Activated CD4-positive, alpha-beta memory T cell treated with anti-CD3 and anti-CD28 coated beads for 36 hours (primary cell): ENCODE measurements around the gene GNG7. TPM values are rescaled to one million over a fixed set of nuclear protein-coding genes. Genes with fewer than 3 reads are reported as not detected.
A peak's percentile ranks its signal among the peaks of the same experiment; 100 is the strongest.

Source experiments
- CTCF ChIA-PET: fragments of 350-600 bp; sonication (Branson Sonifier 250); formaldehyde crosslinking; loops from one replicate; lab custom pipeline; 2021; ENCODE audit warnings: antibody characterized with exemption, inconsistent platforms; lab: Charles Lee
- POLR2A ChIA-PET: fragments of 350-600 bp; sonication (Branson Sonifier 250); formaldehyde crosslinking; loops from one replicate; lab custom pipeline; 2021; ENCODE audit warnings: antibody characterized with exemption; lab: Charles Lee
- DNase-seq: peaks from one replicate; pipeline ENCODE4 v3.0.0-alpha.2; 2020
- H3K27ac Mint-ChIP-seq: one replicate; pipeline ENCODE4 v1.8.0; 2021; ENCODE audit warnings: mixed read lengths
- H3K27me3 Mint-ChIP-seq: one replicate; pipeline ENCODE4 v1.8.0; 2021; ENCODE audit warnings: mixed read lengths
- H3K36me3 Mint-ChIP-seq: one replicate; pipeline ENCODE4 v1.8.0; 2021; ENCODE audit warnings: mixed read lengths
- H3K4me1 Mint-ChIP-seq: one replicate; pipeline ENCODE4 v1.8.0; 2021; ENCODE audit warnings: low read depth, mixed read lengths
- H3K4me3 Mint-ChIP-seq: one replicate; pipeline ENCODE4 v1.8.0; 2021; ENCODE audit warnings: mild to moderate bottlenecking, mixed read lengths
- H3K9me3 Mint-ChIP-seq: one replicate; pipeline ENCODE4 v1.8.0; 2021; ENCODE audit warnings: mixed read lengths
- intact Hi-C: fragments of 100-400 bp; cut with micrococcal nuclease; formaldehyde crosslinking; loops from one replicate; pipeline ENCODE4 v1.15.1; 2023
- total RNA-seq, 2 experiments: library from RNA; stranded (reverse); gene quantifications; one replicate each; pipeline ENCODE4 v1.2.3, GENCODE V29; 2021

GNG7 gene
- total RNA-seq, 2 experiments from 2014 or later, result 0.53 to 0.88 TPM

DNA sequence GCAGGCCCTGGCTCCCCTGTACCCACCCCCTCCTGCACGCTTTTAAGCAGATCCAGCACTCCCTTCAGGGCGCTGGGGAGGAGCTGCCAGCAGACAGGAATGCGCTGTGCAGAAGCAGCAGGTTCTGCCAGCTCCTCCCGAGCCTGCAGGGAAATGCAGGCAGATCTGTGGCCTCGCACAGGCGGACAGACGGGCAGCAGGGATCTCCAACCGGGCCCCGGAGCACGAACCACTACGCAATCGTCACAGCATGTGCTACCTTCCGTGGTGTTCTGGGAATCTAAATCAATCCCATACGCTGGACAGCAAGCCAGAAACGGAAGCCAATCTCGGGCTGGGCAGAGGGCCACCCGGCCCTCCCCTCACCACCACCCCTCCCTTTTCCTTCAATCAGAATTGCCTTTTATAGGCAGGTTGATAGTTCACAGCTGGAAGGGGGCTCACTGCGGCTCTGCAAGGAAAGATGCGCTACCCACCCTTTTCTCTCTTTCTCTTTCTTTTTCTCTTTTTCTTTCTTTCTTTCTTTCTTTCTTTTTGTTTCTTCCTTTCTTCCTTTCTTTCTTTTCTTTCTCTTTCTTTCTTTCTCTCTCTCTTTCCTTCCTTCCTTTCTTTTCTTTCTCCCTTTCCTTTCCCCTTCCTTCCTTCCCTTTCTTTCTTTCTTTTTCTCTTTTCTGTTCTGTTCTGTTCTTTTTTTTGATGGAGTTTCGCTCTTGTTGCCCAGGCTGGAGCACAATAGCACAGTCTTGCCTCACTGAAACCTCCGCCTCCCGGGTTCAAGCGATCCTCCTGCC is 99.9 kb downstream of the GNG7 start:
- peaks cover 15% of the 10 kb centered on the region for H3K4me1 Mint-ChIP-seq
- H3K27me3 Mint-ChIP-seq, result peaks cover 3% of the 10 kb centered on the region
- no peaks in the 10 kb centered on the region for H3K36me3 Mint-ChIP-seq
- H3K9me3 Mint-ChIP-seq, result no peaks in the 10 kb centered on the region
- POLR2A ChIA-PET, result interaction anchor here (1.5 kb wide), 1 partner anchor 127 kb away, joined by 3 read pairs; the partner anchor contains the start of gene GADD45B
- H3K27ac Mint-ChIP-seq, result no peak overlapping the region
- H3K4me3 Mint-ChIP-seq, result no peak overlapping the region
- intact Hi-C loops, result no loop called here
- no peak for DNase-seq
- CTCF ChIA-PET, result interaction anchor here (0.6 to 1.1 kb wide), 3 partner anchors 10 to 12 kb away, joined by 5 read pairs; no protein-coding TSS in a partner anchor

DNA sequence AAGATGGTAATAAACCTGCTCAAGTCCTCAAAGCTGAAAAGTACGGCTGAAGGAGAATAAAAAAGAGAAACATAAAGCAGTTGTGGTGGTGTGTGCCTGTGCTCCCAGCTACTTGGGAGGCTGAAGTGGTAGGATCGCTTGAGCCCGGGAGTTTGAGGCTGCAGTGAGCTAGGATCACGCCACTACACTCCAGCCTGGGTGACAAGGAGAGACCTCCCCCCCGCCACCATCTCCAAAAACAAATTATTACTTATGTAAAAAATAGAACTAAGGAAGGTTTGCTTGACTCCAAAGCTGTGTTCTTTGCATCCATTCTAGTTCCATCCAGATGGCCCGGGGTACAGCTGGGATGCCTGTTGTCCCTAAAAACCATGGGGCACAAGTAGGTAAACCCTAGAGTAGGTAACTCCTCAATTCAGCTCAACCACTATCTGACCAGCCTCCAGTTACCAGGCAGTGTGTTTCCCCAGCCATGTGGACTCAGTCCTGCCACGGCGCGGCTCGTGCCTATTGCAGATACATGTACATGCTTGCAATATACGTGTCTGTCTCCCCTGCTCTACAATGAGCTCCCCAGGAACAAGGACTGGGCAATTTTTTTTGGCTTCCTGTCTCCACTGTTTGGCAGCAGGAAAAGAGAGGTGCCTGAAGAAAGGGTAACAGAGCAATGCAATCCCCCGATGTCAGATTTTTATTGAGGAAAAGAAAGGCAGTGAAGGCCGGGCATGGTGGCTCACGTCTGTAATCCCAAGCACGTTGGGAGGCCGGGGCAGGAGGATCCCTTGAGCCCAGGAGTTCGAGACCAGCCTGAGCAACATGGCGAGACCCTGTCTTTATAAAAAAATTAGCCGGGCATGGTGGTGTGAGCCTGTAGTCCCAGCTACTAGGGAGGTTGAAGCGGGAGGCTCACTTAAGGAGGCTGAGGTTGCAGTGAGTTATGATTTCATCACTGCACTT is 101.3 kb downstream of the GNG7 start:
- CTCF ChIA-PET, result interaction anchor here (0.6 to 3.9 kb wide), 6 partner anchors 9 to 136 kb away, joined by 3 to 38 read pairs (median 10); partner anchors contain the start of gene GADD45B
- H3K27me3 Mint-ChIP-seq, result peaks cover 6% of the 10 kb centered on the region
- no peak for DNase-seq
- no peaks in the 10 kb centered on the region for H3K9me3 Mint-ChIP-seq
- H3K4me1 Mint-ChIP-seq, result peaks cover 13% of the 10 kb centered on the region
- POLR2A ChIA-PET, result interaction anchor here (0.7 kb wide), 1 partner anchor 30 kb away, joined by 3 read pairs; no protein-coding TSS in a partner anchor
- intact Hi-C loops, result no loop called here
- H3K36me3 Mint-ChIP-seq, result no peaks in the 10 kb centered on the region
- no peak overlapping the region for H3K4me3 Mint-ChIP-seq
- H3K27ac Mint-ChIP-seq, result no peak overlapping the region

DNA sequence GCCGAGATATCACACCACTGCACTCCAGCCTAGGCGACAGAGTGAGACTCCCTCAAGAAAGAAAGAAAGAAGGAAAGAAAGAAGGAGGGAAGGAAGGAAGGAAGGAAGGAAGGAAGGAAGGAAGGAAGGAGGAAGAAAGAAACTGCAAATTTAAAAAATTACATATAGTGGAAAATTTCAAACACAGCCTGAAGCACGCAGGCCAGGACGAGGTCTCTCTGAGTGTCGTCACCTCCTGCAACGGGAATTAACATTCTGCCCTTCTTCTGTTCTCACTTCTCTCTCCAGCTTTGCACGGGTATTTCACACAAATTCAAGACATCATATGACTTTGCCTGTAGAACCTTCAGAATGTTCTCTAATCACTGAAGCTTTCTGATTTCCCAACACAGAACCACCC is 108.2 kb downstream of the GNG7 start:
- POLR2A ChIA-PET, result interaction anchor here (0.7 kb wide), 1 partner anchor 118 kb away, joined by 6 read pairs; the partner anchor contains the start of gene GADD45B
- no peak for DNase-seq
- Mint-ChIP-seq H3K9me3 (no peaks in the 10 kb centered on the region), H3K4me1 (peaks cover 8% of the 10 kb centered on the region), H3K4me3 (no peak overlapping the region), H3K27me3 (peaks cover 9% of the 10 kb centered on the region), H3K36me3 (no peaks in the 10 kb centered on the region), H3K27ac (no peak overlapping the region)
- CTCF ChIA-PET, result interaction anchor here (1.6 to 2.9 kb wide), 2 partner anchors 17 to 43 kb away, joined by 4 to 8 read pairs; no protein-coding TSS in a partner anchor
- intact Hi-C loops, result no loop called here

DNA sequence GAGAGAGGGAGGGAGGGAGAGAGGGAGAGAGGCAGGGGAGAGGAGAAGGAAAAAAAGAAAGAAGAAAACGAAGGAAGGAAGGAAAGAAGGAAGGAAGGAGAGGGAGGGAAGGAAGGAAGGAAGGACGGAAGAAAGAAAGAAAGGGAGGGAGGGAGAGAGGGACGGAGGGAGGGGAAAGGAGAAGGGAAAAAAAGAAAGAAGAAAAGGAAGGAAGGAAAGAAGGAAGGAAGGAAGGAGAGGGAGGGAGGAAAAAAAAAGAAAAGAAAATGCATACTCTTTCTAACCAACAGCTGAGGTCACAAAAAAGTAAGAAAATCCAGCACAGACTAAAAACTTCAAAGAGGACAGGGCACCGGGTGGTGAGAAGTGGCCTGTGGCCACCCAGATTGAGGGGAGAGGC is 109.7 kb downstream of the GNG7 start:
- intact Hi-C loops, result no loop called here
- Mint-ChIP-seq H3K4me1 (no peaks in the 10 kb centered on the region), H3K27me3 (peaks cover 9% of the 10 kb centered on the region), H3K36me3 (no peaks in the 10 kb centered on the region), H3K9me3 (no peaks in the 10 kb centered on the region), H3K4me3 (no peak overlapping the region), H3K27ac (no peak overlapping the region)
- CTCF ChIA-PET, result interaction anchor here (0.9 to 2.9 kb wide), 2 partner anchors 13 to 18 kb away, joined by 5 to 8 read pairs; no protein-coding TSS in a partner anchor
- POLR2A ChIA-PET, result no interaction called here
- no peak for DNase-seq

DNA sequence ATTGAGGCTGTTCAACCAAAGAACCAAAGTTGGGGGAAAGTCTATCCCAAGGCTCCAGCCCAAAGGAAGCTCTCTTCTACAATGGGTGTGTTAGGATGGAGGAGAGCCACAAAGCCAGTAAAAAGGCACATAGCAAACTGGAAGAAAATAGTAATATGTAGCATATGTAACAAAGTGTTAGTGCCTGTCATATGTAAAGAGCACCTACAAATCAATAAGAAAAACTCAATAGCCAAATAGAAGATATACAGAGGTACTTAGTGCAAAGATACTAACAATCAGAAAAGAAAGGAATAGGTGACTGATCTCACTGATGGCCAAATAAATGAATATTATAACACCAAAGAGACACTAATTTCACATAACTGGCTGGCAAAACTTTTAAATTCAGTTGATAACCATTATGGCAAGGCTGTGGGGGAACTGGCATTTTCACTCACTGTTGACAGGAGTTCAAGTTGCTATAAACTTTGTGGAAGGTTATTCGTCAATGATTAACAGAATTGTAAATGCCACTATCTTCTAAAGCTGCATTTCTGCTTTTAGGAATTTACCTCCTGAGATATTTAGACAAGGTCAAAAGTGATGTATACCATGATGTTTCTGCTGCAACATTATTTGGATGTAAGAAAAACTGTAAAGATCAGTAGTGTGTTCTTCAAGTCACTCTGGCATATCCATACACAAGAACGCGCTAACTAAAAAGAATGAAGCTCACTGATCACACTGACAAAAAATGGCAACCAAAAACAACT is 110.8 kb downstream of the GNG7 start:
- no peak overlapping the region for H3K4me3 Mint-ChIP-seq
- no peaks in the 10 kb centered on the region for H3K36me3 Mint-ChIP-seq
- H3K27me3 Mint-ChIP-seq, result peaks cover 8% of the 10 kb centered on the region
- DNase-seq, result no peak
- ChIA-PET CTCF (no interaction called here), POLR2A (no interaction called here)
- H3K27ac Mint-ChIP-seq, result no peak overlapping the region
- H3K4me1 Mint-ChIP-seq, result no peaks in the 10 kb centered on the region
- intact Hi-C loops, result no loop called here
- H3K9me3 Mint-ChIP-seq, result no peaks in the 10 kb centered on the region

DNA sequence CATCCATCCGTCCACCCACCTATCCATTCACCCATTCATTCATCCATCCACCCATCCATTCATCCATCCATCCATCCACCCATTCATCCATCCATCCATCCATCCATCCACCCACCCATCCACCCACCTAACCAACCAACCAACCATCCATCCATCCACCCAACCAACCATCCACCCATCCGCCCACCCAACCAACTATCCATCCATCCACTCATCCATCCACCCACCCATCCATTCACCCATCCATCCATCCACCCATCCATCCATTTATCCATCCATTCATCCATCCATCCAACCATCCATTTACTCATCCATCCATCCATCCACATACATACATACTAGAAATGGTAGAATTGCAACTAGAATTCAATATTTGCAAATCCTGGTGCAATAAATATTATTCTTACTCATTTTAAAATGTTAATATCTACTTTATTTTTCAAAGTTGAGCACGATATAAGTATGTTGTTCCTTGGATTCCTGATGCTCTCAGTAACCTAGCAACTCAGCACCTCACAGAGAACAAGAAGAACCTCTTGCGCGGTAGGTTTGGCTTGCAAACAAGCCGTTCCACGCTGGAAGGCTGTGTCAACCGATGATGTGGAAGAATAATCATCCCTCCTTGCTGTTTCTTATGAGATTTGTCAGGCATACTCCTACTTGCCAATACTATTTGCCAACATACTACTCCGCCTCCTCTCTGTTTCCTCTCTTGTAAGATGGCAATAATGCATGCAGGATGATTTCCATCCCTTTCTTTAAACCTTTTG is 111.7 kb downstream of the GNG7 start:
- Mint-ChIP-seq H3K4me3 (no peak overlapping the region), H3K27me3 (peaks cover 6% of the 10 kb centered on the region), H3K27ac (no peak overlapping the region), H3K9me3 (no peaks in the 10 kb centered on the region), H3K36me3 (no peaks in the 10 kb centered on the region), H3K4me1 (no peaks in the 10 kb centered on the region)
- CTCF ChIA-PET, result interaction anchor here (1.6 kb wide), 1 partner anchor 46 kb away, joined by 4 read pairs; no protein-coding TSS in a partner anchor
- intact Hi-C loops, result no loop called here
- no peak for DNase-seq
- POLR2A ChIA-PET, result no interaction called here

- intact Hi-C loops, result no loop called here
Observed at GRCh38 chr19:2589441-2589840, 113.1 kb downstream of the GNG7 start.

GRCh38 chr19:2588081-2588777 is 114.3 kb downstream of the GNG7 start:
- POLR2A ChIA-PET, result no interaction called here
- Mint-ChIP-seq H3K4me1 (no peaks in the 10 kb centered on the region), H3K27ac (no peak overlapping the region), H3K4me3 (no peak overlapping the region), H3K9me3 (peaks cover 8% of the 10 kb centered on the region), H3K36me3 (no peaks in the 10 kb centered on the region), H3K27me3 (peaks cover 6% of the 10 kb centered on the region)
- no peak for DNase-seq
- intact Hi-C loops, result no loop called here
- CTCF ChIA-PET, result interaction anchor here (0.8 kb wide), 1 partner anchor 49 kb away, joined by 3 read pairs; no protein-coding TSS in a partner anchor

More at GRCh38 chr19:2589441-2589840, 113.1 kb downstream of the GNG7 start:
- no peaks in the 10 kb centered on the region for H3K9me3 Mint-ChIP-seq
- H3K27me3 Mint-ChIP-seq, result peaks cover 6% of the 10 kb centered on the region
- H3K36me3 Mint-ChIP-seq, result no peaks in the 10 kb centered on the region
- H3K4me3 Mint-ChIP-seq, result peak overlapping the region; percentile 12
- no peak overlapping the region for H3K27ac Mint-ChIP-seq
- POLR2A ChIA-PET, result no interaction called here
- H3K4me1 Mint-ChIP-seq, result no peaks in the 10 kb centered on the region
- no peak for DNase-seq
- CTCF ChIA-PET, result interaction anchor here (1.6 kb wide), 1 partner anchor 48 kb away, joined by 4 read pairs; no protein-coding TSS in a partner anchor

- Mint-ChIP-seq H3K27ac (no peak overlapping the region), H3K36me3 (peaks cover 2% of the 10 kb centered on the region), H3K9me3 (peaks cover 12% of the 10 kb centered on the region), H3K4me3 (no peak overlapping the region), H3K27me3 (peaks cover 5% of the 10 kb centered on the region), H3K4me1 (no peaks in the 10 kb centered on the region)
- DNase-seq, result no peak
- intact Hi-C loops, result no loop called here
- POLR2A ChIA-PET, result no interaction called here
- CTCF ChIA-PET, result no interaction called here
Observed at GRCh38 chr19:2587001-2587719, 115.3 kb downstream of the GNG7 start.

DNA sequence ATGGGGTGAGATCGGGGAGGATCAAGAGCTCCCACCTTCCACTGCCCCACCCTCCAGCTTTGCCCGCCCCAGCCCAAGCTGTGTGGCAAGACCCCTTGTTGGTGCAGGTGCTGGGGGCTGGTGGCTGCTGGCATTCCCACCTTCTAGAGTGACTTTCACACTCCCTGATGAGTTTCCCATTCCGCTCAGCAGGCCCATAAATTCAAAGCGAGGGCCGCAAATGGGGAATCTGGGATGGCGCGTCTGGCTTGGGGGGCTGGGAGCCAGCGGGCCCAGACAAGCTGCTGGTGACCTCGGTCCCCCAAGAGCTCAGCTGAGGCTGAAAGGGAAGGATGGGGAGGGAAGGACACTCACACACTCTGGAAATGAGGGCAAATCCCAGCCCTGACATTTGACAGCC is 116.3 kb downstream of the GNG7 start:
- ChIA-PET CTCF (no interaction called here), POLR2A (no interaction called here)
- intact Hi-C loops, result no loop called here
- Mint-ChIP-seq H3K27ac (no peak overlapping the region), H3K27me3 (peaks cover 3% of the 10 kb centered on the region), H3K4me1 (no peaks in the 10 kb centered on the region), H3K4me3 (no peak overlapping the region), H3K36me3 (peaks cover 2% of the 10 kb centered on the region), H3K9me3 (peaks cover 17% of the 10 kb centered on the region)
- no peak for DNase-seq
